Tibial artery (tissue), 4 donors: ENCODE measurements around the gene TAS2R4.
A peak's percentile ranks its signal among the peaks of the same experiment; 100 is the strongest.

Source experiments
- DNase-seq, 2 donors: peaks; one replicate each; pipeline ENCODE4 v3.0.0-alpha.2; 2019
- H3K27ac ChIP-seq, 2 donors: fragments of 200-600 bp; sonication (generic) in 1 of 2; 1 replicate in 1 of 2; 2 replicates in 1 of 2; pipeline ENCODE4 v1.5.1; 2018 to 2019; ENCODE audit warnings: mild to moderate bottlenecking in 1 of 2
- H3K27me3 ChIP-seq, 2 donors: fragments of 200-600 bp; sonication (generic) in 1 of 2; one replicate each; pipeline versions ENCODE4 v1.5.1 to v1.6.0; 2016 to 2019
- H3K36me3 ChIP-seq, 3 donors: fragments of 200-600 bp; sonication (generic) in 2 of 3; one replicate each; pipeline ENCODE4 v1.5.1; 2016 to 2019; ENCODE audit warnings: mild to moderate bottlenecking in 2 of 3
- H3K4me1 ChIP-seq, 4 donors: fragments of 200-600 bp; sonication (generic) in 2 of 4; 1 replicate in 3 of 4; 2 replicates in 1 of 4; pipeline ENCODE4 v1.5.1; 2016 to 2019
- H3K4me3 ChIP-seq, 2 donors: fragments of 200-600 bp; sonication (generic) in 1 of 2; 1 replicate in 1 of 2; 2 replicates in 1 of 2; pipeline ENCODE4 v1.5.1; 2018 to 2019; ENCODE audit warnings: mild to moderate bottlenecking in 2 of 2
- H3K9me3 ChIP-seq, 3 donors: fragments of 200-600 bp; sonication (generic) in 1 of 3; one replicate each; pipeline ENCODE4 v1.5.1; 2016 to 2019
- CTCF ChIP-seq, 2 experiments: fragments of 200-600 bp in 1 of 2; fragments of 450-650 bp in 1 of 2; IDR thresholded peaks; one replicate each; pipeline ENCODE4 v1.5.1; 2017 to 2019; ENCODE audit warnings: antibody characterized with exemption in 2 of 2, mild to moderate bottlenecking in 1 of 2, moderate library complexity in 1 of 2
- intact Hi-C: fragments of 100-400 bp; cut with DNase I; formaldehyde crosslinking; loops from one replicate; pipeline ENCODE4 v1.15.0; 2023; ENCODE audit warnings: low total_unique reads

TAS2R4 gene

GRCh38 chr7:141776374-141776773 is at the start of gene TAS2R4:
TSS of gene TAS2R4 (plus strand) at chr7:141776674. CDS start at chr7:141778489, 1,815 bp downstream.
- intact Hi-C loops = no loop called here
- Histone ChIP-seq H3K27ac (no peak within 1 kb of the TSS), H3K9me3 (peaks cover 0 to 7% (median 3%) of the 10 kb centered on the region in 3 donors), H3K27me3 (no peaks in the 10 kb centered on the region), H3K4me1 (no peaks in the 10 kb centered on the region), H3K36me3 (peaks cover 8 to 39% (median 27%) of the 10 kb centered on the region in 3 donors), H3K4me3 (no peak within 1 kb of the TSS)
- DNase-seq = no peak
- TF ChIP-seq CTCF (IDR thresholded peaks at IDR 0.05) = no peak

DNA sequence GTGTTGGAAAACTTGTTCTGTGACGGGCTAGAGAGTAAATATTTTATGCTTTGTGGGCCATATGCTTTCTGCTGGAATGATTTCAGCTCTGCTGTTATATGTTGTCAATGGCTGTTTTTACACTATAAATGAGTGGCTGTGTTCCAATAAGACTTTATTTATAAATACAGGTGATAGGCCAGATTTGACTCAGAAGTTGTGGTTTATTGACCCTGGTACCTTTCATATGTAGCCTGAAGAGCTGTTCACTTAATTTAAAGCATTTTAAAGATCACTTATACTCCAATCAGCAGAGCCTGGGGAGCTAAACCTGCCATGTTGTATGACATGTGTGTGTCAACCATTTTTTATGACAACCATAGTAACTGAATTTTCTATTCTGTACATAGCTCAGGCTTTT is 47.5 kb upstream of the TAS2R4 start:
- Histone ChIP-seq H3K27me3 (no peaks in the 10 kb centered on the region), H3K4me3 (no peak overlapping the region), H3K4me1 (no peaks in the 10 kb centered on the region), H3K9me3 (no peaks in the 10 kb centered on the region), H3K36me3 (peaks cover 0 to 6% (median 0%) of the 10 kb centered on the region in 3 donors), H3K27ac (no peak overlapping the region)
- intact Hi-C loops = loop anchor here (5.0 kb wide), 1 partner anchor 1283 kb away; no protein-coding TSS in a partner anchor
- no peak for DNase-seq
- no peak for TF ChIP-seq CTCF (IDR thresholded peaks at IDR 0.05)

DNA sequence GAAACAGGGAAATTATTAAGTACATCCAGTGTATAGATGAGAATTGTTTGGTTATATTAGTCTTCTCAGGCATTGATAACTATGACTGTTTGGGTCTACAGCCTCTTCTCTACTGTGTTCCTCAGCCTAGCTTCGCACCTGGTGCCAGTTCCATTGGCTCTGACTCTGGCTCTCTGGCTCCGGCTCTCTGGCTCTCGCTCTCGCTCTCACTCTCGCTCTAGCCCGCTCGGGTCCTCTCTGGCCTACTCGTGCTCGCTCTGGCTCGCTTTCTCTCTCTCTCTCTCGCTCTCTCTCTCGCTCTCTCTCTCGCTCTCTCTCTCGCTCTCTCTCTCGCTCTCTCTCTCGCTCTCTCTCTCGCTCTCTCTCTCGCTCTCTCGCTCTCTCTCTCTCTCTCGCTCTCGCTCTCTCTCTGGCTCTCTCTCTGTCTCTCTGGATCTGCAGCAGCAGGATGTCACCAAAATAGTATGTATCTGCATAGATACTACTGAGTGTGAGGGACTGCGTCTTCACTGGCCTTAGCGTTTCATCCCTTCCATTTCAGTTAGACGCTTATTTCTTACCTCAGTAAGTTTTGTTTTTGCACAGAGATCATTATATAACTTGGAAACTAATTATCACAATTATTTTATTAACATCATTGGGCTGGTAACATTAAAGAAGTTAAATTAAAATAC is 44.9 kb upstream of the TAS2R4 start:
- no peak overlapping the region for H3K4me3 ChIP-seq
- no peaks in the 10 kb centered on the region for H3K4me1 ChIP-seq
- no peak overlapping the region for H3K27ac ChIP-seq
- intact Hi-C loops = no loop called here
- TF ChIP-seq CTCF (IDR thresholded peaks at IDR 0.05) = no peak
- no peak for DNase-seq
- peaks cover 0 to 6% (median 0%) of the 10 kb centered on the region in 3 donors for H3K36me3 ChIP-seq
- H3K9me3 ChIP-seq = no peaks in the 10 kb centered on the region
- no peaks in the 10 kb centered on the region for H3K27me3 ChIP-seq

- intact Hi-C loops = loop anchor here (5.0 kb wide), 1 partner anchor 720 kb away; no protein-coding TSS in a partner anchor
- Histone ChIP-seq H3K4me1 (peaks cover 0 to 22% (median 14%) of the 10 kb centered on the region in 4 donors), H3K36me3 (peaks cover 14 to 19% (median 15%) of the 10 kb centered on the region in 3 donors), H3K9me3 (no peaks in the 10 kb centered on the region), H3K27me3 (no peaks in the 10 kb centered on the region), H3K4me3 (peak overlapping the region; percentile 67 to 75), H3K27ac (peak overlapping the region; percentile 78 to 83)
- no peak for DNase-seq
- no peak for TF ChIP-seq CTCF (IDR thresholded peaks at IDR 0.05)
Measured at GRCh38 chr7:141737118-141737835, 39.2 kb upstream of the TAS2R4 start.

DNA sequence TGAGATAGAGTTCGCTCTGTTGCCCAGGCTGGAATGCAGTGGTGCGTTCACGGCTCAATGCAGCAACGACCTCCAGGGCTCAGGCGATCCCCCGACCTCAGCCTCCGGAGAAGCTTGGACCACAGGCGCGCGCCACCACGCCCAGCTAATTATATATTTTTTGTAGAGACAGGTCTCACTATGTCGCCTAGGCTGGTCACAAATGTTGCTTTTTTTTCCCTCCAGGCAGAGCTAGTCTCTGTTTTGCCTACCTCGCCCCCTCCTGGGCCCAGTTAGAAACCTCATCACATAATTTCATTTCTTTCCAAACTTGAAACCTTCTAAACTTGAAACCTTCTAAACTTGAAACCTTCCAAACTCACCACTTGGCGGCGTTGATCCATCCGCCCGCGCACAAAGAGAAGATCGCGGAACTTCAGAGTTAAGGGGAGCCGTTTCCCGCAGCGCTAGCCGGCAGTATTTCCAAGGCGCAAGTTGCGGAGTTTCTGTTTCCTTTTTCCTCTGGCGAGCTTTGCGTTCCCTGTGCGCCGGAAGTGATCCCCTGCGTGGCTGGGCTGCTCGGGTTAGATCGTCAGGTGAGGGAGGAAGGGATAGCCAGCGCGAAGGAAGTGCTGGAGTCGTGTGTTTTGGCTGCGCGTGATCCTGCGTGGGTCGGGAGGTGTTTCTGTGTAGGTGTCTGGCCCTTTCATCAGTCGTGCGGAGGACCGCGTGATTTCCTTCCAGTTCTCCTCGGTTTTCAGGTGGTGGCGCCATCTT is 38.5 kb upstream of the TAS2R4 start, which contains the start of gene SSBP1:
Gene SSBP1 (plus strand): TSS at position 523 of the 756 bp plus-strand sequence. CDS start 809 bp downstream, outside the sequence.
- peaks cover 22 to 26% (median 23%) of the 10 kb centered on the region in 3 donors for H3K36me3 ChIP-seq
- H3K27ac ChIP-seq = peak within 1 kb of the TSS; percentile 78 to 83
- H3K4me1 ChIP-seq = peaks cover 0 to 22% (median 14%) of the 10 kb centered on the region in 4 donors
- intact Hi-C loops = loop anchor here (5.0 kb wide), 1 partner anchor 721 kb away; no protein-coding TSS in a partner anchor
- DNase-seq = peak; percentile 87 to 94
- H3K27me3 ChIP-seq = no peaks in the 10 kb centered on the region
- peak within 1 kb of the TSS; percentile 67 to 75 for H3K4me3 ChIP-seq
- no peaks in the 10 kb centered on the region for H3K9me3 ChIP-seq
- TF ChIP-seq CTCF (IDR thresholded peaks at IDR 0.05) = peak; percentile 63 to 70
